Caco-2 (cell line): ENCODE measurements around the gene NGF. TPM values are rescaled to one million over a fixed set of nuclear protein-coding genes. Genes with fewer than 3 reads are reported as not detected.
A peak's percentile ranks its signal among the peaks of the same experiment; 100 is the strongest.

Experiments
- BruUV-seq: library from RNA; stranded (reverse); fragments of 400-500 nt; replicated peaks from 2 replicates; lab custom pipeline; 2021; lab: Mats Ljungman, UMichigan
- CTCF ChIA-PET: fragments of 300-600 bp; sonication (Branson Sonifier 250); formaldehyde crosslinking; loops from one replicate; lab custom pipeline; 2022; ENCODE audit warnings: antibody characterized with exemption; lab: Charles Lee
- POLR2A ChIA-PET: fragments of 300-600 bp; sonication (Branson Sonifier 250); formaldehyde crosslinking; loops from one replicate; lab custom pipeline; 2022; ENCODE audit warnings: antibody characterized with exemption; lab: Charles Lee
- DNase-seq, 2 experiments: peaks; one replicate each; pipeline versions ENCODE4 v3.0.0 to v3.0.0-alpha.2; 2020 to 2022
- H3K27me3 ChIP-seq: replicated peaks from 2 replicates; pipeline ENCODE4 v1.6.0; 2011; ENCODE audit warnings: low read length; ENCODE audit not compliant: control insufficient read depth, insufficient read depth
- H3K36me3 ChIP-seq: 2 replicates; pipeline ENCODE4 v1.5.1; 2011; ENCODE audit warnings: low read length; ENCODE audit not compliant: control insufficient read depth, insufficient read depth
- H3K4me1 ChIP-seq: fragments of 250-450 bp; sonication (Bioruptor Pico); 2 replicates; pipeline ENCODE4 v1.5.1; 2020; ENCODE audit warnings: mild to moderate bottlenecking
- H3K4me3 ChIP-seq: 2 replicates; pipeline ENCODE4 v1.5.1; 2011; ENCODE audit warnings: low read depth, mild to moderate bottlenecking, control low read depth, low read length
- H3K9me3 ChIP-seq: fragments of 250-450 bp; sonication (Bioruptor Pico); 2 replicates; pipeline ENCODE4 v1.5.1; 2020; ENCODE audit warnings: mild to moderate bottlenecking, moderate library complexity
- H3K27ac Mint-ChIP-seq: one replicate; pipeline ENCODE4 v1.8.0; 2022; ENCODE audit warnings: mixed read lengths; ENCODE audit not compliant: unreplicated experiment
- H3K27me3 Mint-ChIP-seq: one replicate; pipeline ENCODE4 v1.8.0; 2022; ENCODE audit warnings: mixed read lengths; ENCODE audit not compliant: insufficient read depth, unreplicated experiment
- H3K36me3 Mint-ChIP-seq: one replicate; pipeline ENCODE4 v1.8.0; 2022; ENCODE audit warnings: mild to moderate bottlenecking, mixed read lengths; ENCODE audit not compliant: insufficient read depth, unreplicated experiment
- H3K4me1 Mint-ChIP-seq: one replicate; pipeline ENCODE4 v1.8.0; 2022; ENCODE audit warnings: low read depth, mixed read lengths; ENCODE audit not compliant: unreplicated experiment
- H3K4me3 Mint-ChIP-seq: one replicate; pipeline ENCODE4 v1.8.0; 2022; ENCODE audit warnings: mild to moderate bottlenecking, moderate library complexity, mixed read lengths; ENCODE audit not compliant: unreplicated experiment
- H3K9me3 Mint-ChIP-seq: one replicate; pipeline ENCODE4 v1.8.0; 2022; ENCODE audit warnings: mixed read lengths; ENCODE audit not compliant: unreplicated experiment
- CTCF ChIP-seq, 2 experiments: fragments of 200-600 bp in 1 of 2; IDR thresholded peaks; 1 replicate in 1 of 2; 2 replicates in 1 of 2; pipeline versions ENCODE4 v1.5.1 to v1.8.0; 2011 to 2022; ENCODE audit warnings: antibody characterized with exemption in 1 of 2, control low read depth in 1 of 2, inconsistent platforms in 1 of 2, low read depth in 1 of 2, low read length in 1 of 2, mild to moderate bottlenecking in 1 of 2, moderate library complexity in 1 of 2; ENCODE audit not compliant: insufficient read depth in 1 of 2, severe bottlenecking in 1 of 2, unreplicated experiment in 1 of 2
- intact Hi-C: fragments of 100-400 bp; cut with micrococcal nuclease; formaldehyde crosslinking; loops from one replicate; pipeline ENCODE4 v1.10.0; 2022; ENCODE audit not compliant: unreplicated experiment
- total RNA-seq: library from RNA; stranded (reverse); gene quantifications from 2 replicates; pipeline ENCODE4 v1.2.3, GENCODE V29; 2022

The NGF gene
- total RNA-seq, 1 experiment from 2014 or later: not detected

GRCh38 chr1:115300087-115300876, 37.8 kb downstream of the NGF start:
- H3K27me3 ChIP-seq: no peaks in the 10 kb centered on the region
- Mint-ChIP-seq H3K4me1 (no peaks in the 10 kb centered on the region), H3K27ac (no peak overlapping the region), H3K27me3 (no peaks in the 10 kb centered on the region), H3K36me3 (no peaks in the 10 kb centered on the region), H3K4me3 (no peak overlapping the region), H3K9me3 (peaks cover 9% of the 10 kb centered on the region)
- ChIA-PET CTCF (interaction anchor here (1.6 kb wide), 1 partner anchor 163 kb away, joined by 3 read pairs; no protein-coding TSS in a partner anchor), POLR2A (no interaction called here)
- H3K4me3 ChIP-seq: no peak overlapping the region
- peak in 1 of 2 experiments; percentile 2 for DNase-seq
- intact Hi-C loops: no loop called here
- no TSS peak for BruUV-seq
- H3K9me3 ChIP-seq: no peaks in the 10 kb centered on the region
- no peak for TF ChIP-seq CTCF (IDR thresholded peaks at IDR 0.05; ENCODE audit: insufficient read depth in 1 of 2, low read depth in 1 of 2, low read length in 1 of 2, severe bottlenecking in 1 of 2, unreplicated experiment in 1 of 2)
- H3K36me3 ChIP-seq: no peaks in the 10 kb centered on the region
- H3K4me1 ChIP-seq: no peaks in the 10 kb centered on the region

- Histone ChIP-seq H3K36me3 (no peaks in the 10 kb centered on the region), H3K27me3 (no peaks in the 10 kb centered on the region), H3K4me3 (no peak overlapping the region), H3K4me1 (no peaks in the 10 kb centered on the region), H3K9me3 (no peaks in the 10 kb centered on the region)
- no peak for DNase-seq
- no TSS peak for BruUV-seq
- Mint-ChIP-seq H3K9me3 (peaks cover 9% of the 10 kb centered on the region), H3K4me3 (no peak overlapping the region), H3K27me3 (no peaks in the 10 kb centered on the region), H3K27ac (no peak overlapping the region), H3K36me3 (no peaks in the 10 kb centered on the region), H3K4me1 (no peaks in the 10 kb centered on the region)
- POLR2A ChIA-PET: no interaction called here
- CTCF ChIA-PET: no interaction called here
- intact Hi-C loops: no loop called here
- no peak for TF ChIP-seq CTCF (IDR thresholded peaks at IDR 0.05; ENCODE audit: insufficient read depth in 1 of 2, low read depth in 1 of 2, low read length in 1 of 2, severe bottlenecking in 1 of 2, unreplicated experiment in 1 of 2)
Measured at GRCh38 chr1:115299266-115299665, 38.8 kb downstream of the NGF start.

- H3K27me3 Mint-ChIP-seq: no peaks in the 10 kb centered on the region
Measured at GRCh38 chr1:115296981-115297380, 41.1 kb downstream of the NGF start.

More at GRCh38 chr1:115296981-115297380, 41.1 kb downstream of the NGF start:
- intact Hi-C loops: no loop called here
- DNase-seq: no peak
- Mint-ChIP-seq H3K36me3 (no peaks in the 10 kb centered on the region), H3K9me3 (no peaks in the 10 kb centered on the region), H3K4me3 (no peak overlapping the region), H3K27ac (no peak overlapping the region), H3K4me1 (no peaks in the 10 kb centered on the region)
- H3K9me3 ChIP-seq: no peaks in the 10 kb centered on the region
- POLR2A ChIA-PET: no interaction called here
- H3K4me1 ChIP-seq: no peaks in the 10 kb centered on the region
- BruUV-seq: no TSS peak
- CTCF ChIA-PET: no interaction called here
- no peaks in the 10 kb centered on the region for H3K36me3 ChIP-seq
- H3K27me3 ChIP-seq: no peaks in the 10 kb centered on the region; the same call in 1 of the 2 replicates
- no peak for TF ChIP-seq CTCF (IDR thresholded peaks at IDR 0.05; ENCODE audit: insufficient read depth in 1 of 2, low read depth in 1 of 2, low read length in 1 of 2, severe bottlenecking in 1 of 2, unreplicated experiment in 1 of 2)
- H3K4me3 ChIP-seq: no peak overlapping the region
